HG02852 (cell line): ENCODE data around the gene PIP4K2B.

ENCODE experiments used
- ATAC-seq: cut with Tn5 transposase; IDR thresholded peaks from one replicate; pipeline ENCODE4 v1.9.1; 2021; ENCODE audit warnings: mild to moderate bottlenecking, moderate library complexity; ENCODE audit not compliant: unreplicated experiment

PIP4K2B gene

GRCh38 chr17:38779965-38780752 lies 19.2 kb downstream of the PIP4K2B start:
- ATAC-seq = no peak

GRCh38 chr17:38777641-38778250 lies 21.6 kb downstream of the PIP4K2B start:
- no peak for ATAC-seq

DNA sequence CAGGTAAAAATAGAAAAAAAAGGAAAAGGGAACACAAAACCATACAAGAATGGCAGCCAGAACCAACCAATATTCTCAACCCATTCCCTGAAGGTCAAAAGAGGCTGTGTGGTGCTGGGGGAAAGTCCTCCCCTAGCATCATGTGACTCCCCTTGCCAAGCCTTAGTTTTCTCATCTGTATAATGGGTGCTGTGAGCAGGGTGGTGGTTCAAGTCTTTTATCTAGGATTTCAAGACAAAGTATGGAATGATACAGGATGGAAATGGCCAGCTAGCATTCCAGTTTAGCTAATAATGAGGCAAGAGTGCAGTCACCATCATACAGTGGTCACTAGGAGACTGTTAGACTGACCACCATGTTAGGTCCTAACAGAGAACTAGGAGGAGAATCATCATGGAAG lies 26.1 kb downstream of the PIP4K2B start:
- no peak for ATAC-seq

- no peak for ATAC-seq
These were observed 30.9 kb downstream of the PIP4K2B start for GRCh38 chr17:38768417-38768816.

DNA sequence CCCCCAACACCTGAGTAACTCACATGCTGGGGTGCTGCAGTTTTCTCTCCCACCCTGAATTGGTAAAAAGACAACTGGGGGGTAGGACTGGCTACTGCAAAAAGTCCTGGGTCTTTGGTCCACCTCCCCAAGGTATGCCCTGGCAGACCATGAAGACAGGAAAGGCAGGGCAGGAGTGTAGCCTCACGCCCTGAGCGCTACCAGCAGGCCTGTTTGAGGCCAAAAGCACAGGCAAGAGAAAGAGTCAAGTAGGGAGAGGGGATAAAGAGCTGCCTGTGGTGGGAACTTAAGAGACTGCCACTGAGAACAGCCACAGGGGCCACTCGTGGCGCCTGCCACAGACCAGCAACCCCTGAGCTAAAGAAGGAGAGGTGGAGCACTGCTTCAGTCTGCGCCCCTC lies 33.0 kb downstream of the PIP4K2B start:
- ATAC-seq = no peak

GRCh38 chr17:38762231-38762630 lies 37.1 kb downstream of the PIP4K2B start:
- ATAC-seq = no peak

GRCh38 chr17:38761612-38762011 lies 37.7 kb downstream of the PIP4K2B start:
- no peak for ATAC-seq

DNA sequence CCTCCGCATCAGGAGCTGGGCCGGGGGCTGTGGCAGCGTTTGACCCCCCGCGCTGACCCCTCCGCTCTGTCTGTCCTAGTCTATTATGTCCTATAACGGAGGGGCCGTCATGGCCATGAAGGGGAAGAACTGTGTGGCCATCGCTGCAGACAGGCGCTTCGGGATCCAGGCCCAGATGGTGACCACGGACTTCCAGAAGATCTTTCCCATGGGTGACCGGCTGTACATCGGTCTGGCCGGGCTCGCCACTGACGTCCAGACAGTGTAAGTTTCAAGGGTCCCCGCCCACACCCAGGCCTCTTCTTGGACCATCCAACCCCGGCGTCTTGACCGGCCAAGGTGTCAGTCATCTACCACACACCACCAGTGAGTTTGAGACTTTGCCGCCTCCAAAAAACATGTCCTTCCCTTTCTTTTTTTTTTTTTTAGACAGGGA lies 46.3 kb downstream of the PIP4K2B start:
- ATAC-seq = no peak

- ATAC-seq = peak; percentile 82
These were observed 46.9 kb downstream of the PIP4K2B start, which contains the start of gene PSMB3 for GRCh38 chr17:38752308-38753070. Gene PSMB3 (plus strand): TSS chr17:38752741. CDS start chr17:38752827, 86 bp downstream.

- ATAC-seq = peak; percentile 16
These were observed 47.5 kb downstream of the PIP4K2B start for GRCh38 chr17:38751808-38752307.

GRCh38 chr17:38751144-38751807 lies 48.1 kb downstream of the PIP4K2B start:
- no peak for ATAC-seq

DNA sequence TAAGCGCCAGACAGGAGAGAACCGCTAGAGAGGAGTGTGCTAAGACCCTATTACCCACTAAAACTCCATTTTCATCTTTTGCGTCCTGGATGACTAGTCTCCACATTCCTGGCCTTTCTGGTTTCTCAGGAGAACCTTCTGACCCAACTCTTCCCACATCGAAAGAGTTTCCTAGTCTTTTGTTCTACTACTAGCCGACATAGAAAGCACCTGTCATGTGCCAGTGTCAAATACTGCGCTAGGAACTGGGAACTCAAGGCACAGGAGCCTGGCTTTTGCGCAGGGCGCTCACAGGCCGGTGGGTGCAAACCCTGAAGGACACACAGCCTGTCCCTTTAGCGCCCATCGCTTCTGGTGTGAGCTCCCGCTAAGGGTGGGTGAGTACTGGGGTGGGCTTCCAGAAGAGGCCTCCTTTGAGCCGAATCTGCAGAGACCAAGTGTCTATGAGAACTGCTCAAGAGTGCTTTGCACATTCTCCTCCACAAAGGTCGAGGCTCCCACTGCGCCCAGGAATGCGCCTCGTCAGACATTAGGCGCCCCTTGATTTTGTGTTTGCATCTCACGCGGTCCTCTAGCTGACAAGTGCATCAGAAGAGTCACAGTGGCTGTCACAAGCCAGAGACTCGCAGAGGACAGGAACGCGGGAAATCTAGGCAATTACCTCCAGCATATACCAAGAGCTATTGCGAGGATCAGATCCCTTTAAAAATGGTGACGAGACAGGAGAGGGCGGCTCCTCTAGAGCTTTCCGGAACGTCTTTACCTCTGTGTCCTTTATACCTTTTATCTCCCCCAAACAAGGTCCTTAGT lies 48.8 kb downstream of the PIP4K2B start:
- ATAC-seq = no peak

GRCh38 chr17:38750044-38750311 lies 49.4 kb downstream of the PIP4K2B start:
- ATAC-seq = no peak

GRCh38 chr17:38749223-38750043 lies 49.9 kb downstream of the PIP4K2B start:
- no peak for ATAC-seq

GRCh38 chr17:38748892-38749222 lies 50.5 kb downstream of the PIP4K2B start:
- no peak for ATAC-seq

- ATAC-seq = no peak
These were observed 51.0 kb downstream of the PIP4K2B start, which contains the start of gene PCGF2 for GRCh38 chr17:38748149-38748891. Gene PCGF2 (minus strand): TSS chr17:38748336. CDS start chr17:38740402, 7,934 bp downstream.

DNA sequence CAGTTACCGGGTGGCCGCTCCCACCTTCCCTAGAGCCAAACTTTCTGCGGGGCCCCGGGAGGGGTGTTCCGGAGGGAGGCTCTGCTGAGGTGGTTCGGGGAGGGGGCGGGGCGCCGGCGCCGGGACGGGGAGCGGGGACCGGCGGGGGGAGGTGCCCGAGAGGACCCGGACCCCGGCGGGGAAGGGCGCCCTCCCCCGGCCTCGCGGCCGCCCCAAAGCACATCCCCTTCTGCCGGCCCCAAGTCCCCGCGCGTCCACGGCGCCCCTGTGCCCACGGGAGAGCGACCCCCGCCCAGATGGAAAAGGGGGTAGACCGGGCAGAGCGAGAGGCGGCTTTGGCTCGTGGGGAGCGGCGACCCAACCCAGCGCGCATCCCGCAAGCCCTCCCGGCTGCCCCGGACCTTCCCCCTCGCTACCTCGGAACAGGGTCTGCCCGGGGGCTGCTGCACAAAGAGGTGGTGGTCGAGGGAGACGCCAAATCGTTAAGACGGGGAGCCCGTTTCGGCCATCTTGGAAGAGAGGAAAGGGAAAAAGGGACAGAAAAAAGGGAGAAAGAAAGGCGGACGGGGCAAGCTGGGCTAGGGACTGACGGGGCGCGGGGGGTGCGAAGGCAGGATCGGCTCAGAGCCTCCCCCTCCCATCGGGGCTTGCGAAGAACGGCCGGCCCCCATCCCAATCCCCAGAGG lies 51.8 kb downstream of the PIP4K2B start:
- ATAC-seq = no peak

GRCh38 chr17:38746849-38747462 lies 52.4 kb downstream of the PIP4K2B start:
- no peak for ATAC-seq
